Activated CD4-positive, alpha-beta T cell treated with anti-CD3 and anti-CD28 coated beads, Interleukin-2, amount 50 U/mL, for 48 hours (primary cell): ENCODE data around the gene TCF25.
A peak's percentile ranks its signal among the peaks of the same experiment; 100 is the strongest.
"Not testable (repeated sequence)": the region's sequence is repeated elsewhere in the genome, so short reads cannot be mapped to it uniquely, and the experiment has no call there.

Experiments used
- DNase-seq, 2 experiments: peaks; one replicate each; pipeline ENCODE4 v3.0.0-alpha.2; 2020

TCF25 gene, protein sequence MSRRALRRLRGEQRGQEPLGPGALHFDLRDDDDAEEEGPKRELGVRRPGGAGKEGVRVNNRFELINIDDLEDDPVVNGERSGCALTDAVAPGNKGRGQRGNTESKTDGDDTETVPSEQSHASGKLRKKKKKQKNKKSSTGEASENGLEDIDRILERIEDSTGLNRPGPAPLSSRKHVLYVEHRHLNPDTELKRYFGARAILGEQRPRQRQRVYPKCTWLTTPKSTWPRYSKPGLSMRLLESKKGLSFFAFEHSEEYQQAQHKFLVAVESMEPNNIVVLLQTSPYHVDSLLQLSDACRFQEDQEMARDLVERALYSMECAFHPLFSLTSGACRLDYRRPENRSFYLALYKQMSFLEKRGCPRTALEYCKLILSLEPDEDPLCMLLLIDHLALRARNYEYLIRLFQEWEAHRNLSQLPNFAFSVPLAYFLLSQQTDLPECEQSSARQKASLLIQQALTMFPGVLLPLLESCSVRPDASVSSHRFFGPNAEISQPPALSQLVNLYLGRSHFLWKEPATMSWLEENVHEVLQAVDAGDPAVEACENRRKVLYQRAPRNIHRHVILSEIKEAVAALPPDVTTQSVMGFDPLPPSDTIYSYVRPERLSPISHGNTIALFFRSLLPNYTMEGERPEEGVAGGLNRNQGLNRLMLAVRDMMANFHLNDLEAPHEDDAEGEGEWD

GRCh38 chr16:89873109-89873971 lies at the start of gene TCF25:
TCF25 (plus strand) TSS chr16:89873592; CDS start chr16:89873668, 76 bp downstream.
- peak; percentile 83 to 86 for DNase-seq

DNA sequence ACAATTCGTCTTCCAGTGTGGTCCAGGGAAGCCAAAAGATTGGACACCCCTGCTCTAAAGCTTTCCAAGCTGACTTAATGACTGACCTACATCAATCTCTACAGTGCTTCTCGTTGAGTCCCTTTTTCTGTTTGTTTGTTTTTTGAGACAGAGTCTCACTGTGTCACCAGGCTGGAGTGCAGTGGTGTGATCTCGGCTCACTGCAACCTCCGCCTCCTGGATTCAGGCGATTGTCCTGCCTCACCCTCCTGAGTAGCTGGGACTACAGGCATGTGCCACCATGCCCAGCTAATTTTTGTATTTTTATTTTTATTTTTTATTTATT lies 49.6 kb upstream of the TCF25 start:
- DNase-seq: not testable (repeated sequence)

DNA sequence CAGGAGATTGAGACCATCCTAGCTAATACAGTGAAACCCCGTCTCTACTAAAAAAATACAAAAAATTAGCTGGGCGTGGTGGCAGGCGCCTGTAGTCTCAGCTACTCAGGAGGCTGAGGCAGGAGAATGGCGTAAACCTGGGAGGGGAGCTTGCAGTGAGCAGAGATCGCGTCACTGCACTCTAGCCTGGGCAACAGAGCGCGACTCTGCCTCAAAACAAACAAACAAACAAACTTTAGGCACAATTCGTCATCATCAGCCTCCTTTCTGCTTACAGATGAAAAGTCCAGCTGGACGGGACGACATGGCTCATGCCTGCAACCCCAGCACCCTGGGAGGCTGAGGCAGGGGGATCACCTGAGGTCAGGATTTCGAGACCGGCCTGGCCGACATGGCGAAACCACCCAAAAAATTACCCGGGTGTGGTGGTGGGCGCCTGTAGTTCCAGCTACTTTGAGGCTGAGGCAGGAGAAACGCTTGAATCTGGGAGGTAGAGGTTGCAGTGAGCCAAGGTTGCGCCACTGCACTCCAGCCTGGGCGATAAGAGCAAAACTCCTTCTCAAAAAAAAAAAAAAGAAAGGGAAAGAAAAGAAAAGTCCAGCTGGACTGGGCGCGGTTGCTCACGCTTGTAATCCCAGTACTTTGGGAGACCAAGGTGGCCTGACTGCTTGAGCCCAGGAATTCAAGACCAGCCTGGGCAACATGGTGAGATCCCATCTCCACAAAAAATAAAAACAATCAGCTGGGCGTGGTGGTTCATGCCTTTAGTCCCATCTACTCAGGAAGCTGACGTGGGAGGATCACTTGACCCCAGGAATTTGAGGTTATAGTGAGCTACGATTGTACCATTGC lies 46.6 kb upstream of the TCF25 start:
- no peak for DNase-seq

DNA sequence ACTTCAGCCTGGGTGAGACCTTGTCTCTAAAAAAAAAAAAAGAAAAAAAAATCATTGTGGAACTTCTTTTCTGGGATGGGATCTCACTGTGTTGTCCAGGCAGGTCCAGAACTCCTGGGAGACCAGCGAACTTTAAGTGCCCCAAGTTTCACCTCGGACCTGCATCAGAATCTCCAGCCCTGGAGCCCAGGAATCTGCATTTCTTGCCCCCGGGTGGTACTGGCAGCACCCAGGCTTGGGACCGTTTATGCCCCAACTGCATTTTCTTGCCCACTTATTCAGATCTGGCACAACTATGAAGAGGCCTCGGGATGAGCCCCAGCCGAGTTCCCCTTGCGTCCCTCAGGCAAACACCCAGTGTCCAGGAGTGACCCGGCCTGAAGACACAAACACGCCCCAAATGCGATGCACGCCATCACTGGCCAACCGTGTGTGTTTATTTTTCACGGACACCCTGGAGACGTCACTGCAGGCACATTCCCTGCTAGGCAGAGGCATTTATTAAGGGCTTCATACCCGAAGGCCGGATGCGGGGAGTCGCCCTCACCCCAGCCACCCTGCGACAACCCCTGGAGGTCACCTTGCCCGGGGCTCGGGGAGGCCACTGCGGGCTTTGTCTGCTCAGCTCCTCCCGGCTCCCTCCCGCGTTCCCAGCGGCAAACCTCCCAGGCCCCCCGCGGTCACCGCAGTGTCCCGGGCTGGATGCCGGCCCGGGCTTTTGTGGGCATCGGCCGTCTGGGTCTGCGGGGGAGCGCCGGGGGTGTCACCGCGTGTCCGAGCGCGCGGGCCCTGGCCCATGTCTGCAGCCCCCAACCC lies 45.8 kb upstream of the TCF25 start:
- DNase-seq: no peak

DNA sequence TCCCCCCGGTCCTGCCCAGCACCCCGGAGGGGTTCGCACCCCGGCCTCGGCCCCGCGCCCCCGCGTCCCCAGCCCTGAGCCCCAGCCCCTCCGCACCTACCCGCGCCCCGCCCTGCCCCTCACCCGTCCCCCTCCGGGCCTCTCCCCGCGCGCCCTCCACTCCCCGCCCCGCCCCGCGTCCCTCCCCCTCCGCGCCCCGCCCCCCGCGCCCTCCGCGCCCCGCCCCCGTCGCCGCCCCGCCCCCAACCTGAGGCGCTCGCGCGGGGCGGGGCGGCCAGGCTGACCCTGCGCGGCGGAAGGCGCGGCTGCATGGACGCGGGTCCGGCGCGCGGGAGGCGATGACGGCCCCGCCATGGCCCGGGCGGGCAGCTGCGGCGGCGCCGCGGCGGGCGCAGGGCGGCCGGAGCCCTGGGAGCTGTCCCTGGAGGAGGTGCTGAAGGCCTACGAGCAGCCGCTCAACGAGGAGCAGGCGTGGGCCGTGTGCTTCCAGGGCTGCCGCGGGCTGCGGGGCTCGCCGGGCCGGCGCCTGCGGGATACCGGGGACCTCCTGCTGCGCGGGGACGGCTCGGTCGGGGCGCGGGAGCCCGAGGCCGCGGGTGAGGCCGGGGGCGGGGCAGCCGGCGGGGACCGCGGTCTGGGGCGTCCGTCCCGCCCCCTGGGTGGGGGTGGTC lies 45.1 kb upstream of the TCF25 start, which contains the start of gene SPIRE2:
TSS of gene SPIRE2 (plus strand) at position 277 of the 671 bp plus-strand sequence. CDS start at position 353, 76 bp downstream.
- DNase-seq: peak; percentile 68 to 74

- no peak for DNase-seq
Measured at GRCh38 chr16:89828870-89829629, 44.3 kb upstream of the TCF25 start.

- DNase-seq: no peak
Measured at GRCh38 chr16:89829630-89830437, 43.6 kb upstream of the TCF25 start.

GRCh38 chr16:89831810-89832328 lies 41.5 kb upstream of the TCF25 start:
- DNase-seq: no peak

- DNase-seq: not testable (repeated sequence)
Measured at GRCh38 chr16:89833664-89834363, 39.6 kb upstream of the TCF25 start.

DNA sequence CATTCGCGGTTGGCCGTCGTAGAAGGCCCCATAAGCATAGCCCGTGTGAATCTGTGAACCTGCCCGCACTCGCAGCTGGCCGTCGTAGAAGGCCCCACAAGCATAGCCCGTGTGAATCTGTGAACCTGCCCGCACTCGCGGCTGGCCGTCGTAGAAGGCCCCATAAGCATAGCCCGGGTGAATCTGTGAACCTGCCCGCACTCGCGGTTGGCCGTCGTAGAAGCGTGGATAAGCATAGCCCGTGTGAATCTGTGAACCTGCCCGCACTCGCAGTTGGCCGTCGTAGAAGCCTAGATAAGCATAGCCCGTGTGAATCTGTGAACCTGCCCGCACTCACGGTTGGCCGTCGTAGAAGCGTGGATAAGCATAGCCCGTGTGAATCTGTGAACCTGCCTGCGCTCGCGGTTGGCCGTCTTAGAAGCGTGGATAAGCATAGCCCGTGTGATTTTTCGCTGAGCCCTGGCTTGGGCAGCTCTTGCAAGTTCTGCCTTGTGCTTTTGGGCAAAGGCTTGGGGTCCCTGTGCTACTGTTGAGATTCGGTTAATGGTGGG lies 38.5 kb upstream of the TCF25 start:
- DNase-seq: not testable (repeated sequence)

- not testable (repeated sequence) for DNase-seq
Measured at GRCh38 chr16:89836484-89836883, 36.9 kb upstream of the TCF25 start.

DNA sequence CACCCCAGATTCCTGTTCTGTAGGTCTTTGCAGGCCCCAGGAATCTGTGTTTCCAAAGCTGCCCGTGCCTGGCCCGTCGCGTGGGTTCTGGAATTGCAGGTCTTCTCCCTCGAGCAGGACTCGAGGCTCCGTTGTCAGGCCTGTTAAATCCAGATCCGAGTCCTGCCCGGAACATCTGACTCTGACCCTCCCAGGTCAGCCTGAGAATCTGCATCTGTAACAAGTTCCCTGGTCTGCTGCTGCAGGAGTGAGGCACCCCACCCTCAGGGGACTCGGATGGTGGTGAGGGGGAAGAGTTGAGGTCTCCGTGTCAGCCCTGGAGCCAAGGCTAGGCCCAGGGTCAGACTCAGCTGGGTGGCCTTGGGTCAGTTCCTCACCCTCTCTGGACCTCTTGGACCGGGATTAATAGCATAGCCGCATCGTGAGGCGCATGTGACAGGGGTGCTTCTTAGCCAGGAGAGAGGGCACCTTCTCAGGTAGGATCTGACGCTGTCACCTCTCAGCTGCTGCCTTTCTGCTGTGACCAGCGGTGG lies 36.3 kb upstream of the TCF25 start:
- DNase-seq: no peak

GRCh38 chr16:89841275-89841674 lies 32.1 kb upstream of the TCF25 start:
- DNase-seq: peak; percentile 25 to 42

- DNase-seq: no peak
Measured at GRCh38 chr16:89842471-89843408, 30.7 kb upstream of the TCF25 start.

GRCh38 chr16:89843409-89844350 lies 29.7 kb upstream of the TCF25 start:
- no peak for DNase-seq
